H9 (cell line): ENCODE results near the gene MAP3K7CL. TPM values are rescaled to one million over a fixed set of nuclear protein-coding genes. Genes with fewer than 3 reads are reported as not detected.

ENCODE experiments used
- DNase-seq: peaks from one replicate; pipeline ENCODE4 v3.0.0-alpha.2; 2017
- H2AFZ ChIP-seq: one replicate; pipeline ENCODE4 v1.6.1; 2013; ENCODE audit warnings: mild to moderate bottlenecking, low read length, control low read depth, moderate library complexity
- H2AK5ac ChIP-seq: 2 replicates; pipeline ENCODE4 v1.6.1; 2013; ENCODE audit warnings: low read length, control low read depth, mixed read lengths; ENCODE audit not compliant: insufficient read length
- H2BK120ac ChIP-seq: one replicate; pipeline ENCODE4 v1.6.1; 2013; ENCODE audit warnings: low read depth, mild to moderate bottlenecking, low read length, control low read depth, inconsistent platforms; ENCODE audit not compliant: poor library complexity, severe bottlenecking
- H2BK12ac ChIP-seq: 2 replicates; pipeline ENCODE4 v1.6.1; 2013; ENCODE audit warnings: low read length, control low read depth, mixed read lengths, low read depth; ENCODE audit not compliant: insufficient read length
- H2BK15ac ChIP-seq: 2 replicates; pipeline ENCODE4 v1.6.1; 2013; ENCODE audit warnings: low read depth, low read length, control low read depth
- H2BK20ac ChIP-seq: one replicate; pipeline ENCODE4 v1.6.1; 2013; ENCODE audit warnings: low read depth, mild to moderate bottlenecking, low read length, control low read depth, inconsistent platforms; ENCODE audit not compliant: poor library complexity, severe bottlenecking
- H2BK5ac ChIP-seq: 2 replicates; pipeline ENCODE4 v1.6.1; 2013; ENCODE audit warnings: low read length, control low read depth, mixed read lengths; ENCODE audit not compliant: insufficient read length
- H3K14ac ChIP-seq: 2 replicates; pipeline ENCODE4 v1.6.1; 2013; ENCODE audit warnings: low read length, control low read depth; ENCODE audit not compliant: insufficient read depth
- H3K18ac ChIP-seq: 2 replicates; pipeline ENCODE4 v1.6.1; 2013; ENCODE audit warnings: low read depth, mild to moderate bottlenecking, mixed read lengths, low read length, control low read depth; ENCODE audit not compliant: insufficient read length
- H3K23ac ChIP-seq: 2 replicates; pipeline ENCODE4 v1.6.1; 2013; ENCODE audit warnings: low read length, control low read depth, mixed read lengths, low read depth; ENCODE audit not compliant: insufficient read length
- H3K23me2 ChIP-seq: 2 replicates; pipeline ENCODE4 v1.6.1; 2013; ENCODE audit warnings: low read depth, mild to moderate bottlenecking, mixed read lengths, low read length, control low read depth; ENCODE audit not compliant: insufficient read length, poor library complexity, severe bottlenecking
- H3K27ac ChIP-seq: 2 replicates; pipeline ENCODE4 v1.5.1; 2013; ENCODE audit warnings: low read length, control low read depth, mixed read lengths, low read depth; ENCODE audit not compliant: insufficient read length
- H3K27me3 ChIP-seq: 2 replicates; pipeline ENCODE4 v1.6.1; 2013; ENCODE audit warnings: low read length, control low read depth, inconsistent platforms; ENCODE audit not compliant: insufficient read depth
- H3K4ac ChIP-seq: 2 replicates; pipeline ENCODE4 v1.6.1; 2013; ENCODE audit warnings: low read depth, mild to moderate bottlenecking, control low read depth, inconsistent platforms, low read length, moderate library complexity
- H3K4me1 ChIP-seq: 2 replicates; pipeline ENCODE4 v1.6.1; 2013; ENCODE audit warnings: low read length, control low read depth, inconsistent platforms; ENCODE audit not compliant: insufficient read depth
- H3K4me2 ChIP-seq: 2 replicates; pipeline ENCODE4 v1.6.1; 2013; ENCODE audit warnings: low read length, control low read depth, mixed read lengths; ENCODE audit not compliant: insufficient read length, insufficient read depth
- H3K56ac ChIP-seq: 2 replicates; pipeline ENCODE4 v1.6.1; 2013; ENCODE audit warnings: low read depth, mild to moderate bottlenecking, mixed read lengths, low read length, control low read depth; ENCODE audit not compliant: insufficient read length
- H3K79me1 ChIP-seq: 2 replicates; pipeline ENCODE4 v1.6.1; 2013; ENCODE audit warnings: low read depth, mild to moderate bottlenecking, moderate library complexity, low read length, control low read depth, inconsistent platforms; ENCODE audit not compliant: insufficient read depth, poor library complexity, severe bottlenecking
- H3K79me2 ChIP-seq: 2 replicates; pipeline ENCODE4 v1.6.1; 2013; ENCODE audit warnings: low read length, control low read depth, inconsistent platforms; ENCODE audit not compliant: insufficient read depth
- H3K9ac ChIP-seq: 2 replicates; pipeline ENCODE4 v1.6.1; 2013; ENCODE audit warnings: low read length, control low read depth, mixed read lengths; ENCODE audit not compliant: insufficient read length; ENCODE audit errors: extremely low read depth
- H3K9me3 ChIP-seq: one replicate; pipeline ENCODE4 v1.6.1; 2013; ENCODE audit warnings: low read depth, low read length, inconsistent platforms; ENCODE audit not compliant: control insufficient read depth
- H3T11ph ChIP-seq: one replicate; pipeline ENCODE4 v1.6.1; 2013; ENCODE audit warnings: mild to moderate bottlenecking, low read length, control low read depth, inconsistent platforms
- H4K20me1 ChIP-seq: one replicate; pipeline ENCODE4 v1.6.1; 2013; ENCODE audit not compliant: control insufficient read depth, insufficient read length, insufficient read depth
- H4K5ac ChIP-seq: 2 replicates; pipeline ENCODE4 v1.6.1; 2013; ENCODE audit warnings: low read depth, mild to moderate bottlenecking, mixed read lengths, low read length, control low read depth; ENCODE audit not compliant: insufficient read length
- H4K8ac ChIP-seq: replicated peaks from 2 replicates; pipeline ENCODE4 v1.6.1; 2013; ENCODE audit warnings: low read length, control low read depth, mixed read lengths, low read depth; ENCODE audit not compliant: insufficient read length
- H4K91ac ChIP-seq: 2 replicates; pipeline ENCODE4 v1.6.1; 2013; ENCODE audit warnings: low read depth, mild to moderate bottlenecking, moderate library complexity, mixed read lengths, low read length, control low read depth; ENCODE audit not compliant: insufficient read length
- H3K27ac Mint-ChIP-seq, 3 experiments: 2 replicates in 2 of 3; 3 replicates in 1 of 3; pipeline ENCODE4 v1.8.0; 2020 to 2021; ENCODE audit warnings: mixed read lengths in 3 of 3, mild to moderate bottlenecking in 1 of 3, moderate library complexity in 1 of 3
- H3K27me3 Mint-ChIP-seq: 2 replicates; pipeline ENCODE4 v1.8.0; 2021; ENCODE audit warnings: low read depth, mild to moderate bottlenecking, moderate library complexity, mixed read lengths
- H3K36me3 Mint-ChIP-seq, 3 experiments: 2 replicates in 2 of 3; 3 replicates in 1 of 3; pipeline ENCODE4 v1.8.0; 2020 to 2021; ENCODE audit warnings: low read depth in 3 of 3, mixed read lengths in 3 of 3; ENCODE audit not compliant: insufficient read depth in 1 of 3
- H3K4me1 Mint-ChIP-seq, 2 experiments: 2 replicates each; pipeline ENCODE4 v1.8.0; 2020; ENCODE audit warnings: mixed read lengths in 2 of 2
- H3K4me3 Mint-ChIP-seq, 2 experiments: 2 replicates in 1 of 2; 3 replicates in 1 of 2; pipeline ENCODE4 v1.8.0; 2020 to 2021; ENCODE audit warnings: mild to moderate bottlenecking in 2 of 2, mixed read lengths in 2 of 2, moderate library complexity in 1 of 2
- H3K9me3 Mint-ChIP-seq, 2 experiments: 2 replicates in 1 of 2; 3 replicates in 1 of 2; pipeline ENCODE4 v1.8.0; 2020; ENCODE audit warnings: mild to moderate bottlenecking in 2 of 2, mixed read lengths in 2 of 2, moderate library complexity in 1 of 2
- WGBS: extraction: QIAGEN DNeasy Blood & Tissue Kit; methylation state at CpG from one replicate; pipeline ENCODE4 v1.1.7; 2013; ENCODE audit warnings: missing lambda C conversion rate, low lambda C conversion rate, mixed read lengths; ENCODE audit not compliant: insufficient read length; ENCODE audit errors: extremely low coverage; 5-methylcytosine and 5-hydroxymethylcytosine counted together
- total RNA-seq: library from RNA; stranded (reverse); gene quantifications from 2 replicates; pipeline ENCODE4 v1.2.1, GENCODE V29; 2021
- TF ChIP-seq, protein P1 (sequence below): fragments of 200-600 bp; sonication (generic); conservative IDR thresholded peaks from 3 replicates; pipeline ENCODE4 v1.8.0; 2021; ENCODE audit warnings: antibody characterized with exemption, mild to moderate bottlenecking

The MAP3K7CL gene
- total RNA-seq, 1 experiment from 2014 or later = not detected

DNA sequence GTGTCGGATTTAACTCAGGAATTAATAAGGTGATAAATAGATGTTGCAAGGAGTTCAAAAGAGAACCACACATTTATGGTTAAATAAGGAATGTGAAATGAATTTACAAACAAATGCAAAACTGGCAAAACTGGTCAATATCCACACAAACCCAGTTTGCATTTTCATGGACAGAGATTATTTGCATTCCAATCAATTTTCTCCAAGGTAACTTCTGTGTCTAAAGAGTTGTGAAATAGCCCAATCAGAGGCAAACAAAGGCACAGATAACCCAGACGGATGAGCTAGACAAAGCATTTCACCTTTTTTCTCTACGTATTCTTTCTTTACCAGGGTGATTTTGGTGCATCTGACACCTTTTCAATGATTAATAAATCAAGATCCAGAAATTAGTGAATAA is 63.9 kb downstream of the MAP3K7CL start:
- peaks cover 19 to 30% of the 10 kb centered on the region in 2 experiments for H3K4me1 Mint-ChIP-seq
- Histone ChIP-seq H3K9ac (no peak overlapping the region), H4K8ac (no peak overlapping the region)

More for the DNA sequence above, 63.9 kb downstream of the MAP3K7CL start:
- H4K5ac ChIP-seq = no peak overlapping the region
- no peaks in the 10 kb centered on the region for H3K27me3 ChIP-seq
- H2BK5ac ChIP-seq = no peak overlapping the region
- H3K4me1 ChIP-seq = no peaks in the 10 kb centered on the region; the same call in 1 of the 2 replicates
- H3K79me2 ChIP-seq = no peaks in the 10 kb centered on the region
- H2AFZ ChIP-seq = no peak overlapping the region
- H3K23me2 ChIP-seq = no peaks in the 10 kb centered on the region
- H2BK15ac ChIP-seq = no peak overlapping the region
- H2BK20ac ChIP-seq = no peak overlapping the region
- Mint-ChIP-seq H3K27ac (peak overlapping the region in 1 of 3 experiments; percentile 18; a peak in 1 of 7 replicates), H3K36me3 (peaks cover 7 to 14% (median 10%) of the 10 kb centered on the region in 3 experiments), H3K27me3 (no peaks in the 10 kb centered on the region), H3K9me3 (peaks cover 9 to 10% of the 10 kb centered on the region in 2 experiments), H3K4me3 (no peak overlapping the region)
- no peak overlapping the region for H3K4me2 ChIP-seq
- no peak overlapping the region for H2AK5ac ChIP-seq
- no peak overlapping the region for H3K23ac ChIP-seq
- H3K27ac ChIP-seq = no peak overlapping the region
- TF ChIP-seq, protein P1, sequence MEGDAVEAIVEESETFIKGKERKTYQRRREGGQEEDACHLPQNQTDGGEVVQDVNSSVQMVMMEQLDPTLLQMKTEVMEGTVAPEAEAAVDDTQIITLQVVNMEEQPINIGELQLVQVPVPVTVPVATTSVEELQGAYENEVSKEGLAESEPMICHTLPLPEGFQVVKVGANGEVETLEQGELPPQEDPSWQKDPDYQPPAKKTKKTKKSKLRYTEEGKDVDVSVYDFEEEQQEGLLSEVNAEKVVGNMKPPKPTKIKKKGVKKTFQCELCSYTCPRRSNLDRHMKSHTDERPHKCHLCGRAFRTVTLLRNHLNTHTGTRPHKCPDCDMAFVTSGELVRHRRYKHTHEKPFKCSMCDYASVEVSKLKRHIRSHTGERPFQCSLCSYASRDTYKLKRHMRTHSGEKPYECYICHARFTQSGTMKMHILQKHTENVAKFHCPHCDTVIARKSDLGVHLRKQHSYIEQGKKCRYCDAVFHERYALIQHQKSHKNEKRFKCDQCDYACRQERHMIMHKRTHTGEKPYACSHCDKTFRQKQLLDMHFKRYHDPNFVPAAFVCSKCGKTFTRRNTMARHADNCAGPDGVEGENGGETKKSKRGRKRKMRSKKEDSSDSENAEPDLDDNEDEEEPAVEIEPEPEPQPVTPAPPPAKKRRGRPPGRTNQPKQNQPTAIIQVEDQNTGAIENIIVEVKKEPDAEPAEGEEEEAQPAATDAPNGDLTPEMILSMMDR = no peak
- no peaks in the 10 kb centered on the region for H3K79me1 ChIP-seq
- no peak for DNase-seq
- no peak overlapping the region for H2BK12ac ChIP-seq
- H3K9me3 ChIP-seq = no peaks in the 10 kb centered on the region
- no peaks in the 10 kb centered on the region for H4K20me1 ChIP-seq
- H2BK120ac ChIP-seq = no peak overlapping the region
- H3K14ac ChIP-seq = no peak overlapping the region
- H3K56ac ChIP-seq = no peak overlapping the region
- no peak overlapping the region for H3K18ac ChIP-seq
- no peak overlapping the region for H3T11ph ChIP-seq
- no CpG with 5 or more reads among the region's 3 CpGs for WGBS
- no peak overlapping the region for H4K91ac ChIP-seq
- H3K4ac ChIP-seq = no peak overlapping the region
